Stimulated activated CD4-positive, alpha-beta T cell treated with anti-CD3 and anti-CD28 coated beads, Interleukin-15, amount 100 ng/mL, for 1 hour (primary cell): Measurements from ENCODE around the gene CINP.
A peak's percentile ranks its signal among the peaks of the same experiment; 100 is the strongest.
"Not testable (repeated sequence)": the region's sequence is repeated elsewhere in the genome, so short reads cannot be mapped to it uniquely, and the experiment has no call there.

Experiments
- DNase-seq, 2 donors: peaks; one replicate each; pipeline ENCODE4 v3.0.0-alpha.2; 2020; ENCODE audit warnings: low read depth in 1 of 2, low spot score in 1 of 2

The CINP gene

GRCh38 chr14:102320671-102321455 lies 41.8 kb downstream of the CINP start:
- no peak for DNase-seq

GRCh38 chr14:102320033-102320660 lies 42.5 kb downstream of the CINP start:
- DNase-seq: peak; percentile 15 to 29

- DNase-seq: peak; percentile 88 to 96
These were observed 43.2 kb downstream of the CINP start, which contains the start of gene ZNF839 for GRCh38 chr14:102319351-102320032. TSS of gene ZNF839 (plus strand) at chr14:102319746. CDS start at chr14:102319766, 20 bp downstream.

GRCh38 chr14:102318781-102319276 lies 43.9 kb downstream of the CINP start:
- no peak for DNase-seq

GRCh38 chr14:102317564-102318248 lies 45.0 kb downstream of the CINP start:
- DNase-seq: no peak

- DNase-seq: peak; percentile 96 to 98
These were observed 45.7 kb downstream of the CINP start for GRCh38 chr14:102316743-102317563.

GRCh38 chr14:102316338-102316742 lies 46.4 kb downstream of the CINP start:
- DNase-seq: no peak

- DNase-seq: no peak
These were observed 47.6 kb downstream of the CINP start for GRCh38 chr14:102315121-102315520.

- DNase-seq: peak; percentile 60 to 70
These were observed 48.3 kb downstream of the CINP start for GRCh38 chr14:102314242-102315011.

- DNase-seq: peak; percentile 95 to 96
These were observed 57.8 kb downstream of the CINP start, which contains the start of gene MOK for GRCh38 chr14:102304611-102305506. TSS of gene MOK (minus strand) at chr14:102305164. CDS start at chr14:102304968, 196 bp downstream.

GRCh38 chr14:102303664-102304063 lies 59.0 kb downstream of the CINP start:
- no peak for DNase-seq

GRCh38 chr14:102298303-102299070 lies 64.2 kb downstream of the CINP start:
- not testable (repeated sequence) for DNase-seq
